Measurements from ENCODE around the gene DCDC2. TPM values are rescaled to one million over a fixed set of nuclear protein-coding genes. Genes with fewer than 3 reads are reported as not detected.
"Not testable (repeated sequence)": the region's sequence is repeated elsewhere in the genome, so short reads cannot be mapped to it uniquely, and the experiment has no call there.

DCDC2 gene
- 5.3 TPM for total RNA-seq
- long read RNA-seq, full-length matches to known transcripts, result 5 of 8 reads
- long read RNA-seq, partial matches to known transcripts, result 1 of 8 reads
- long read RNA-seq, other reads (novel, unspliced or antisense), result 2 of 8 reads

GRCh38 chr6:24357336-24358218 lies at the start of gene DCDC2:
DCDC2 (minus strand) TSS chr6:24358059; CDS start chr6:24357750, 309 bp downstream.
- peak within 1 kb of the TSS; percentile 51 for H3K4me3 ChIP-seq
- peak within 1 kb of the TSS; percentile 26 for H3K27ac ChIP-seq
- no peak for TF ChIP-seq CTCF (IDR thresholded peaks at IDR 0.05)
- peak; percentile 90 for ATAC-seq
- intact Hi-C loops (cut with DNase I), result no loop called here
- peaks cover 11% of the 10 kb centered on the region for H3K4me1 ChIP-seq
- H3K9me3 ChIP-seq, result no peaks in the 10 kb centered on the region
- peak; percentile 96 for DNase-seq
- peaks cover 14% of the 10 kb centered on the region for H3K27me3 ChIP-seq
- H3K36me3 ChIP-seq, result no peaks in the 10 kb centered on the region

- Histone ChIP-seq H3K36me3 (peaks cover 45% of the 10 kb centered on the region), H3K27me3 (no peaks in the 10 kb centered on the region), H3K4me1 (peaks cover 8% of the 10 kb centered on the region), H3K27ac (no peak overlapping the region), H3K9me3 (no peaks in the 10 kb centered on the region), H3K4me3 (no peak overlapping the region)
- TF ChIP-seq CTCF (IDR thresholded peaks at IDR 0.05), result no peak
- ATAC-seq (no peak), DNase-seq (no peak)
- intact Hi-C loops (cut with DNase I), result no loop called here
These were observed 47.4 kb upstream of the DCDC2 start for GRCh38 chr6:24405262-24405661.

- Histone ChIP-seq H3K9me3 (no peaks in the 10 kb centered on the region), H3K4me1 (peaks cover 8% of the 10 kb centered on the region), H3K36me3 (peaks cover 27% of the 10 kb centered on the region), H3K27ac (peak overlapping the region; percentile 83), H3K27me3 (no peaks in the 10 kb centered on the region), H3K4me3 (peak overlapping the region; percentile 88)
- TF ChIP-seq CTCF (IDR thresholded peaks at IDR 0.05), result peak; percentile 6
- DNase-seq (no peak), ATAC-seq (no peak)
- intact Hi-C loops (cut with DNase I), result no loop called here
These were observed 45.6 kb upstream of the DCDC2 start for GRCh38 chr6:24403501-24403824.

- Histone ChIP-seq H3K9me3 (no peaks in the 10 kb centered on the region), H3K4me3 (peak within 1 kb of the TSS; percentile 88), H3K27me3 (no peaks in the 10 kb centered on the region), H3K27ac (peak within 1 kb of the TSS; percentile 83), H3K4me1 (peaks cover 8% of the 10 kb centered on the region), H3K36me3 (peaks cover 21% of the 10 kb centered on the region)
- DNase-seq, result peak; percentile 95
- no peak for TF ChIP-seq CTCF (IDR thresholded peaks at IDR 0.05)
- peak; percentile 100 for ATAC-seq
- intact Hi-C loops (cut with DNase I), result no loop called here
These were observed 45.0 kb upstream of the DCDC2 start, which contains the start of gene MRS2 for GRCh38 chr6:24402697-24403500. MRS2 (plus strand) TSS chr6:24402936; CDS start chr6:24403047, 111 bp downstream.

- no peak for ATAC-seq
- H3K27ac ChIP-seq, result no peak overlapping the region
- peaks cover 8% of the 10 kb centered on the region for H3K4me1 ChIP-seq
- peaks cover 3% of the 10 kb centered on the region for H3K27me3 ChIP-seq
- intact Hi-C loops (cut with DNase I), result no loop called here
- H3K4me3 ChIP-seq, result no peak overlapping the region
- no peak for DNase-seq
- no peaks in the 10 kb centered on the region for H3K9me3 ChIP-seq
- no peak for TF ChIP-seq CTCF (IDR thresholded peaks at IDR 0.05)
- peaks cover 7% of the 10 kb centered on the region for H3K36me3 ChIP-seq
These were observed 43.6 kb upstream of the DCDC2 start for GRCh38 chr6:24401458-24401857.

- DNase-seq; H3K4me3 ChIP-seq; ATAC-seq; H3K27me3 ChIP-seq; H3K4me1 ChIP-seq; H3K9me3 ChIP-seq; H3K36me3 ChIP-seq; intact Hi-C loops (cut with DNase I); H3K27ac ChIP-seq: not testable (repeated sequence)
These were observed 42.5 kb upstream of the DCDC2 start for GRCh38 chr6:24400045-24401039.
